ENCODE data around the gene SNCAIP. TPM values are rescaled to one million over a fixed set of nuclear protein-coding genes. Genes with fewer than 3 reads are reported as not detected.

Gene SNCAIP
- total RNA-seq, 2 donors from 2014 or later: 8.1 to 9.5 TPM

DNA sequence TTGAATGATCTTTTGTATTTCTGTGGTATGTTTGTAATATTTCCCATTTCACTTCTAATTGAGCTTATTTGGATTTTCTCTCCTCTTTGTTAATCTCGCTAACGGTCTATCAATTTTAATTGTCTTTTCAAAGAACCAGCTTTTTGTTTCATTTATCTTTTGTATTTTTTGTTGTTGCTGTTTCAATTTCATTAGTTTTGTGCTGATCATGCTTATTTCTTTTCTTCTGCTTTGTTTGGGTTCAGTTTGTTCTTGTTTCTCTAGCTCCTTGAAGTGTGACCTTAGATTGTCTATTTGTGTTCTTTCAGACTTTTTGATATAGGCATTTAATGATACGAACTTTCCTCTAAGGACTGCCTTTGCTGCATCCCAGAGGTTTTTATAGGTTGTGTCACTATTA is 28.4 kb upstream of the SNCAIP start:
- no peak for DNase-seq (ENCODE audit: low spot score)
- TF ChIP-seq, protein P1, sequence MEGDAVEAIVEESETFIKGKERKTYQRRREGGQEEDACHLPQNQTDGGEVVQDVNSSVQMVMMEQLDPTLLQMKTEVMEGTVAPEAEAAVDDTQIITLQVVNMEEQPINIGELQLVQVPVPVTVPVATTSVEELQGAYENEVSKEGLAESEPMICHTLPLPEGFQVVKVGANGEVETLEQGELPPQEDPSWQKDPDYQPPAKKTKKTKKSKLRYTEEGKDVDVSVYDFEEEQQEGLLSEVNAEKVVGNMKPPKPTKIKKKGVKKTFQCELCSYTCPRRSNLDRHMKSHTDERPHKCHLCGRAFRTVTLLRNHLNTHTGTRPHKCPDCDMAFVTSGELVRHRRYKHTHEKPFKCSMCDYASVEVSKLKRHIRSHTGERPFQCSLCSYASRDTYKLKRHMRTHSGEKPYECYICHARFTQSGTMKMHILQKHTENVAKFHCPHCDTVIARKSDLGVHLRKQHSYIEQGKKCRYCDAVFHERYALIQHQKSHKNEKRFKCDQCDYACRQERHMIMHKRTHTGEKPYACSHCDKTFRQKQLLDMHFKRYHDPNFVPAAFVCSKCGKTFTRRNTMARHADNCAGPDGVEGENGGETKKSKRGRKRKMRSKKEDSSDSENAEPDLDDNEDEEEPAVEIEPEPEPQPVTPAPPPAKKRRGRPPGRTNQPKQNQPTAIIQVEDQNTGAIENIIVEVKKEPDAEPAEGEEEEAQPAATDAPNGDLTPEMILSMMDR (IDR thresholded peaks at IDR 0.05): no peak
- Histone ChIP-seq H3K4me1 (no peaks in the 10 kb centered on the region), H3K27me3 (no peaks in the 10 kb centered on the region), H3K27ac (no peak overlapping the region), H3K4me3 (no peak overlapping the region), H3K36me3 (no peaks in the 10 kb centered on the region), H3K9me3 (no peaks in the 10 kb centered on the region)

DNA sequence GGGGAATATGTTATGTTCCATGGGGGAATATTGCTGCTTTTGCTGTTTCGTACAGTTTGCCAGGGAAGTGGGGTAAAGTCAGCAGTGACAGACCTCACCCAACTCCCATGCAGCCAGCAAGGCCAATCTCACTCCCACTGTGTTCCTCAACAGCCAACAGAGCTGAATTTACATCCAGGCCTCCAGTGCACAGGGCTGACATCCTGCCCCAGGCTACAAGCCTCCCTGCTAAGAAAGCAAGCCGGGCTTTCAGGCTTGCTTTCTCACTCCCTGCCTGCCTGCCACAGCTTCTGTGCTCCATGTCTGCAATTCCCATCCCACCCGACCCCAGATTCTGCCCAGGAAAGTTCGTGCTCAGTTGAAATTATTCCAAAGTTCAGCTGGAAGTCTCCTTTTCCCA is 25.5 kb upstream of the SNCAIP start:
- Histone ChIP-seq H3K27ac (no peak overlapping the region), H3K4me1 (no peaks in the 10 kb centered on the region), H3K4me3 (no peak overlapping the region), H3K9me3 (no peaks in the 10 kb centered on the region), H3K27me3 (no peaks in the 10 kb centered on the region), H3K36me3 (no peaks in the 10 kb centered on the region)
- TF ChIP-seq, protein P1 (IDR thresholded peaks at IDR 0.05): no peak
- no peak for DNase-seq (ENCODE audit: low spot score)

DNA sequence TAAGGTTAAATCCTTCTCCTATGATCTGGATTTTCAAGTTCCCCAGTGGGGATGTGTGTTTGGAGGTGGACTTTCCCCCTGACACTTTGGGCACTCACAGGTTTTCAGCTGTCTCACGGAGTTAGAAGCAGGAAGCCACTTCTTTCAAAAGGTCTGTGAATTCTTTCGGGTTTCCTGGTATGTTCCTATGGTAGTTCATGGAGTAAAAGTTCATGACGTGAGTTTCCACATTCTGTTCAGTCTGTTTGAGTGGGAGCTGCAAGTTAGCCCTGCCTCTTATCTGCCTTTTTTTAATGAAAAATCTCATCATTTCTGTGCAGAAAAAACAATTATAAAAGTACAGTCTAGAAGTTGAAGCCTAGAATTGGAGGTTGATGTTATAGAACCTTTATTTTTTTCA is 24.9 kb upstream of the SNCAIP start:
- TF ChIP-seq, protein P1 (IDR thresholded peaks at IDR 0.05): no peak
- Histone ChIP-seq H3K4me3 (no peak overlapping the region), H3K4me1 (no peaks in the 10 kb centered on the region), H3K36me3 (no peaks in the 10 kb centered on the region), H3K27me3 (no peaks in the 10 kb centered on the region), H3K27ac (no peak overlapping the region), H3K9me3 (no peaks in the 10 kb centered on the region)
- DNase-seq (ENCODE audit: low spot score): no peak

DNA sequence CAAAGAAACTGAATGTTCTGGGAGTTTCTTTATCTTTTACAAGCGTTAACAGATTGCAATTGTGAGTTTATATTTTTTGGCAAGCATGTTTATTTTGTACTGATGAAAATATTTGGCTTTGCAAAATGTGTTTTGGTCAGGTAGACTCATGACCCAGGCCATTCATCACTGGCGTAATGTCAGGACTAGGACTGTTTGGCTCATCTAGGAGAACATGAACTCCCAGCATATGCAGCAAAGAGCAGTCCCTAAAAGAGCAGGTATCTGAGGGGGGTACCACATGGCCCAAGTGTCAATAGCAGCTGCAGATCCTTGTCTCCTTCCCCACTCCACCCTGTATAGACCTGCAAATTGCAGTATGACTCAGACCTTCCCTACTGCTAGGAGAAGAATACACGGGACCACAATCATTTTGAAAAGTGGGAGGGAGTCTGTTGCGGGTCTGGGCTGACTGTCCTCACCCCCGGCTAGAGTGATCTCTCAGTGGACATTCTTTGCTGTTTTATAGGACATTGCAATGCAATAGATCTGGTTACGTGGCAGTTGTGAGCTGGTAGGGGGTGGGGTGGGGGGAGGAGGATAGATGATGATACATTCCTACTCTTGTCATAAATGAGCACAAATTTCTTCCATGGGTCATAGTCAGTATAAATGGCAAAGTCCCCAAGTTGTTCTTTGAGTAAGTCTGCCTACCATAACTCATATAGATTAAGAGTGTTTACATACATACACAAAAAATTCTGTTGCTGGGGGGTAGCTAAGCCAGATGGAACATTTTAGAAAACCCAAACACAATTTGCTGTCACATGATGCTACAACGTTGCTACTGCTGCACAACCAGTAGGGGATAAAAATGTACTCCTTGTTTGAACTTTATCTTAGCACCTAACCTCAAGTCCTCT is 20.8 kb upstream of the SNCAIP start:
- DNase-seq (ENCODE audit: low spot score): no peak
- TF ChIP-seq, protein P1 (IDR thresholded peaks at IDR 0.05): no peak
- Histone ChIP-seq H3K4me1 (no peaks in the 10 kb centered on the region), H3K4me3 (no peak overlapping the region), H3K36me3 (no peaks in the 10 kb centered on the region), H3K27me3 (no peaks in the 10 kb centered on the region), H3K9me3 (peaks cover 0 to 6% of the 10 kb centered on the region in 2 donors), H3K27ac (no peak overlapping the region)

- TF ChIP-seq, protein P1 (IDR thresholded peaks at IDR 0.05): no peak
- Histone ChIP-seq H3K9me3 (peaks cover 0 to 6% of the 10 kb centered on the region in 2 donors), H3K27ac (no peak overlapping the region), H3K27me3 (no peaks in the 10 kb centered on the region), H3K4me1 (no peaks in the 10 kb centered on the region), H3K4me3 (no peak overlapping the region), H3K36me3 (no peaks in the 10 kb centered on the region)
- DNase-seq (ENCODE audit: low spot score): no peak
These were observed 19.7 kb upstream of the SNCAIP start for GRCh38 chr5:122292332-122292731.

All from right atrium auricular region (tissue), 2 donors.